Neuronal stem cell (in vitro differentiated cells): ENCODE results near the gene MDM2.

Experiments
- DNase-seq: peaks from one replicate; pipeline ENCODE4 v3.0.0-alpha.2; 2013; ENCODE audit warnings: low spot score
- H2AFZ ChIP-seq: one replicate; pipeline ENCODE4 v1.6.1; 2013; ENCODE audit warnings: mild to moderate bottlenecking, low read length, inconsistent platforms
- H2AK5ac ChIP-seq: 2 replicates; pipeline ENCODE4 v1.6.1; 2013; ENCODE audit warnings: low read depth, mild to moderate bottlenecking, inconsistent platforms, low read length, moderate library complexity, mixed read lengths
- H2BK120ac ChIP-seq: 2 replicates; pipeline ENCODE4 v1.6.1; 2013; ENCODE audit warnings: low read depth, mild to moderate bottlenecking, inconsistent platforms, low read length, moderate library complexity, mixed read lengths
- H2BK12ac ChIP-seq: one replicate; pipeline ENCODE4 v1.6.1; 2013; ENCODE audit warnings: low read length, inconsistent platforms
- H2BK15ac ChIP-seq: 2 replicates; pipeline ENCODE4 v1.6.1; 2013; ENCODE audit warnings: mild to moderate bottlenecking, low read length, inconsistent platforms, mixed read lengths
- H2BK5ac ChIP-seq: one replicate; pipeline ENCODE4 v1.6.1; 2013; ENCODE audit warnings: inconsistent platforms, mild to moderate bottlenecking, low read length, moderate library complexity
- H3K14ac ChIP-seq: one replicate; pipeline ENCODE4 v1.6.1; 2013; ENCODE audit warnings: low read length, inconsistent platforms
- H3K18ac ChIP-seq: 2 replicates; pipeline ENCODE4 v1.6.1; 2013; ENCODE audit warnings: low read length, inconsistent platforms
- H3K23ac ChIP-seq: 2 replicates; pipeline ENCODE4 v1.6.1; 2013; ENCODE audit warnings: low read depth, mild to moderate bottlenecking, mixed read lengths, low read length, inconsistent platforms; ENCODE audit not compliant: poor library complexity
- H3K27ac ChIP-seq: replicated peaks from 3 replicates; pipeline ENCODE4 v1.5.1; 2013; ENCODE audit warnings: low read length, inconsistent platforms
- H3K27me3 ChIP-seq, 3 experiments: 2 replicates each; pipeline ENCODE4 v1.6.1; 2013; ENCODE audit warnings: low read length in 3 of 3, mild to moderate bottlenecking in 2 of 3, inconsistent platforms in 1 of 3, low read depth in 1 of 3, mixed read lengths in 1 of 3, moderate library complexity in 1 of 3; ENCODE audit not compliant: control insufficient read depth in 3 of 3, insufficient read depth in 3 of 3
- H3K36me3 ChIP-seq, 2 donors: replicated peaks in 1 of 2; 2 replicates each; pipeline ENCODE4 v1.6.1; 2013; ENCODE audit warnings: low read length in 2 of 2; ENCODE audit not compliant: control insufficient read depth in 2 of 2, insufficient read depth in 2 of 2
- H3K4ac ChIP-seq: 2 replicates; pipeline ENCODE4 v1.6.1; 2013; ENCODE audit warnings: inconsistent platforms, mild to moderate bottlenecking, low read length, moderate library complexity
- H3K4me1 ChIP-seq, 2 donors: 1 replicate in 1 of 2; 2 replicates in 1 of 2; pipeline ENCODE4 v1.6.1; 2013; ENCODE audit warnings: low read length in 2 of 2, low read depth in 1 of 2; ENCODE audit not compliant: control insufficient read depth in 2 of 2, insufficient read depth in 1 of 2
- H3K4me2 ChIP-seq: one replicate; pipeline ENCODE4 v1.6.1; 2013; ENCODE audit warnings: mild to moderate bottlenecking, low read length, inconsistent platforms; ENCODE audit not compliant: insufficient read depth, poor library complexity, severe bottlenecking
- H3K4me3 ChIP-seq, 2 donors: 2 replicates each; pipeline ENCODE4 v1.5.1; 2013; ENCODE audit warnings: low read length in 2 of 2, mild to moderate bottlenecking in 2 of 2, inconsistent platforms in 1 of 2, moderate library complexity in 1 of 2
- H3K79me1 ChIP-seq: one replicate; pipeline ENCODE4 v1.6.1; 2013; ENCODE audit warnings: low read depth, mild to moderate bottlenecking, inconsistent platforms, low read length, moderate library complexity
- H3K9ac ChIP-seq: one replicate; pipeline ENCODE4 v1.6.1; 2013; ENCODE audit warnings: mild to moderate bottlenecking, low read depth, low read length, inconsistent platforms; ENCODE audit not compliant: poor library complexity
- H3K9me3 ChIP-seq, 2 donors: replicated peaks in 1 of 2; 2 replicates each; pipeline versions ENCODE3 to v1.6.1; 2013; ENCODE audit warnings: low read length in 2 of 2, mild to moderate bottlenecking in 2 of 2, inconsistent platforms in 1 of 2, low read depth in 1 of 2, mixed read lengths in 1 of 2, moderate library complexity in 1 of 2; ENCODE audit not compliant: control insufficient read depth in 2 of 2, insufficient read depth in 1 of 2
- H4K8ac ChIP-seq: one replicate; pipeline ENCODE4 v1.6.1; 2013; ENCODE audit warnings: low read depth, mild to moderate bottlenecking, inconsistent platforms, low read length, moderate library complexity
- H4K91ac ChIP-seq: one replicate; pipeline ENCODE4 v1.6.1; 2013; ENCODE audit warnings: low read length, low read depth, mild to moderate bottlenecking, inconsistent platforms; ENCODE audit not compliant: poor library complexity
- WGBS, 2 donors: extraction: QIAGEN DNeasy Blood & Tissue Kit; methylation state at CpG; one replicate each; pipeline ENCODE4 v1.1.7; 2013; ENCODE audit warnings: missing lambda C conversion rate in 2 of 2, mixed read lengths in 1 of 2; ENCODE audit not compliant: insufficient read length in 2 of 2, insufficient replicate concordance in 1 of 2; ENCODE audit errors: extremely low coverage in 2 of 2; 5-methylcytosine and 5-hydroxymethylcytosine counted together

MDM2 gene

DNA sequence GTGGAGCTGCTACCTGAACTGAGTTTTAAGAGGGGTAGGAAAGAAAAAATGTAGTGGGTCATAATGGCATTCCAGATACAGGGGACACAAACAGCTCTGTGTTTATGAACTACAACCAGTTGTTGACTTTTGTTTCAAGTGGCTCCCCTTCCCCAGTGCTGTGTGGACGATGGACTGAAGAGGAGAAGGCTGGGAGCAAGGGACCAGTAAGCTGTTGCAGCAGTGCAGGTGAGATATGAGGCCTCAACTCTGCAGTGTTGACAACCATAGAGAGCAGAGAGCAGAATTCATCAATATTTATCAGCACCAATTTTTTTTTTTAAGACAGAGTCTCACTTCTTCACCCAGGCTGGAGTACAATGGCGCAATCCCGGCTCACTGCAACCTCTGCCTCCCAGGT, 46.6 kb downstream of the MDM2 start:
- Histone ChIP-seq H3K18ac (no peak overlapping the region), H2BK15ac (no peak overlapping the region), H3K27me3 (no peaks in the 10 kb centered on the region), H3K36me3 (no peaks in the 10 kb centered on the region), H2AFZ (no peak overlapping the region), H3K4ac (no peak overlapping the region), H2BK120ac (no peak overlapping the region), H3K14ac (no peak overlapping the region), H4K8ac (no peak overlapping the region), H4K91ac (no peak overlapping the region), H2BK5ac (no peak overlapping the region), H3K23ac (no peak overlapping the region), H3K9me3 (no peaks in the 10 kb centered on the region), H3K4me3 (no peak overlapping the region), H3K4me2 (no peak overlapping the region), H3K27ac (no peak overlapping the region), H2BK12ac (no peak overlapping the region), H2AK5ac (no peak overlapping the region), H3K9ac (no peak overlapping the region), H3K79me1 (no peaks in the 10 kb centered on the region), H3K4me1 (no peaks in the 10 kb centered on the region)
- DNase-seq, result no peak
- no CpG with 5 or more reads among the region's 3 CpGs for WGBS, 2 donors

DNA sequence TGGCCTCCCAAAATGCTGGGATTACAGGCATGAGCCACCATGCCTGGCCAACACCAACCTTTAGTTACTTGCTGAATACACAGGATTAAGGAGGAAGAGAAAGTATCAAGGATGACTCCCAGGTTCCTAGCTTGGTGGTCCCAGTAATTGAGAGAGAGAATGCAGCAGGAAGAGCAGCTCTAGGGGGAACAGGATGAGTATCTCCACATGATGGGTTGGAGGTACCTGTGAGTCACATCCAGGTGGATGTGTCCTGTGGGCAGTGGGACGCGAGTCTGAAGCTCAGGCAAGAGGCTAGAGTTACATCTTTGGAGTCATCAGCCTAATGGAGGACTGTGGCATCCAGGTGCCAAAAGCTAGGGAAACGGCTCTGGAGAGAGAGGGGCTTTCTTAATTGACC, 47.1 kb downstream of the MDM2 start:
- Histone ChIP-seq H4K8ac (no peak overlapping the region), H2AFZ (no peak overlapping the region), H3K18ac (no peak overlapping the region), H3K14ac (no peak overlapping the region), H3K4me1 (no peaks in the 10 kb centered on the region), H3K36me3 (no peaks in the 10 kb centered on the region), H3K23ac (no peak overlapping the region), H2BK5ac (no peak overlapping the region), H2BK120ac (no peak overlapping the region), H2AK5ac (no peak overlapping the region), H3K4me2 (no peak overlapping the region), H3K79me1 (no peaks in the 10 kb centered on the region), H4K91ac (no peak overlapping the region), H3K27me3 (no peaks in the 10 kb centered on the region), H3K9me3 (no peaks in the 10 kb centered on the region), H2BK12ac (no peak overlapping the region), H3K4me3 (no peak overlapping the region), H3K27ac (no peak overlapping the region), H3K4ac (no peak overlapping the region), H3K9ac (no peak overlapping the region), H2BK15ac (no peak overlapping the region)
- WGBS, 2 donors, result no CpG with 5 or more reads among the region's 3 CpGs
- no peak for DNase-seq

DNA sequence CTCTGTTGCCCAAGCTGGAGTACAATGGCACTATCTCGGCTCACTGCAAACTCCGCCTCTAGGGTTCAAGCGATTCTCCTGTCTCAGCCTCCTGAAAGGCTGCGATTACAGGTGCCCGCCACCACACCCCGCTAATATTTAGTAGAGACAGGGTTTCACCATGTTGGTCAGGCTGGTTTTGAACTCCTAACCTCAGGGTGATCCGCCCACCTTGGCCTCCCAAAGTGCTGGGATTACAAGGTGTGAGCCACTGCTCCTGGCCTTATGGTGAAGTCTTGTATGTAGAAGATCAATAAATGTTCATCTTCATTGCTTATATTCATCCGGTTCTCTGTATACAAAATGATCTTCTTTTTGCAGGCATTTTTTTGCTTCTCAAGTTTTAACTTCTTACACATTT, 47.8 kb downstream of the MDM2 start:
- no peak overlapping the region for H2BK5ac ChIP-seq
- H3K23ac ChIP-seq, result no peak overlapping the region
- H2BK120ac ChIP-seq, result no peak overlapping the region
- no peak overlapping the region for H4K8ac ChIP-seq
- no peak overlapping the region for H3K27ac ChIP-seq
- H3K9me3 ChIP-seq, result no peaks in the 10 kb centered on the region
- no peak overlapping the region for H2BK12ac ChIP-seq
- H4K91ac ChIP-seq, result no peak overlapping the region
- H2AK5ac ChIP-seq, result no peak overlapping the region
- DNase-seq, result no peak
- H3K18ac ChIP-seq, result no peak overlapping the region
- no CpG with 5 or more reads among the region's 8 CpGs for WGBS, 2 donors
- no peak overlapping the region for H3K14ac ChIP-seq
- H3K4ac ChIP-seq, result no peak overlapping the region
- H3K4me1 ChIP-seq, result no peaks in the 10 kb centered on the region
- H3K27me3 ChIP-seq, result no peaks in the 10 kb centered on the region
- no peak overlapping the region for H2AFZ ChIP-seq
- H3K4me2 ChIP-seq, result no peak overlapping the region
- H3K4me3 ChIP-seq, result no peak overlapping the region
- H3K36me3 ChIP-seq, result no peaks in the 10 kb centered on the region
- no peaks in the 10 kb centered on the region for H3K79me1 ChIP-seq
- no peak overlapping the region for H3K9ac ChIP-seq
- no peak overlapping the region for H2BK15ac ChIP-seq

DNA sequence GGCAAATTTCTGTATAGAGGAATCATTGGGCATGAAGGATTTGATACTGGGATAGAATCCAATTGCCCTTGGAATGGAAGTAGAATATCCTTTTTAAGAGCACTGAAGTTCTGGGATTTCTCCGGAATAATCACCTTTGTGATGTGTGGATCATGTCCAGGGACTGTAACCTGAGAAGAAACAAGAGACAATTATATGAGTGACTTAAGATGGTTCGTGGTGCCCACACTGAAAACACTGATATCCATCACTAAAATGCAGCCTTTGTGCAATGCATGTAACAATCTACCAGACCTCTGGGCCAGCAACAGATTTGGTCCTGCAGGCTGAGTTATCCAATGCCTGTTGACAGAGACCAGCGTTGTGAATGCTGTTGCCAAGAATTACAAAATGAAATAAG, 48.5 kb downstream of the MDM2 start:
- no peak overlapping the region for H3K27ac ChIP-seq
- no peak overlapping the region for H2BK5ac ChIP-seq
- no peaks in the 10 kb centered on the region for H3K27me3 ChIP-seq
- WGBS, 2 donors, result no CpG with 5 or more reads among the region's 3 CpGs
- no peak overlapping the region for H3K4me2 ChIP-seq
- no peak overlapping the region for H3K9ac ChIP-seq
- no peaks in the 10 kb centered on the region for H3K79me1 ChIP-seq
- H2AK5ac ChIP-seq, result no peak overlapping the region
- DNase-seq, result no peak
- H3K4me3 ChIP-seq, result no peak overlapping the region
- no peak overlapping the region for H2BK15ac ChIP-seq
- no peaks in the 10 kb centered on the region for H3K4me1 ChIP-seq
- H2AFZ ChIP-seq, result no peak overlapping the region
- no peak overlapping the region for H2BK12ac ChIP-seq
- H4K8ac ChIP-seq, result no peak overlapping the region
- no peaks in the 10 kb centered on the region for H3K36me3 ChIP-seq
- H4K91ac ChIP-seq, result no peak overlapping the region
- H3K23ac ChIP-seq, result no peak overlapping the region
- H3K4ac ChIP-seq, result no peak overlapping the region
- no peak overlapping the region for H2BK120ac ChIP-seq
- H3K9me3 ChIP-seq, result no peaks in the 10 kb centered on the region
- H3K14ac ChIP-seq, result no peak overlapping the region
- H3K18ac ChIP-seq, result no peak overlapping the region
